Measurements from ENCODE around the gene AFF4.

Gene AFF4

DNA sequence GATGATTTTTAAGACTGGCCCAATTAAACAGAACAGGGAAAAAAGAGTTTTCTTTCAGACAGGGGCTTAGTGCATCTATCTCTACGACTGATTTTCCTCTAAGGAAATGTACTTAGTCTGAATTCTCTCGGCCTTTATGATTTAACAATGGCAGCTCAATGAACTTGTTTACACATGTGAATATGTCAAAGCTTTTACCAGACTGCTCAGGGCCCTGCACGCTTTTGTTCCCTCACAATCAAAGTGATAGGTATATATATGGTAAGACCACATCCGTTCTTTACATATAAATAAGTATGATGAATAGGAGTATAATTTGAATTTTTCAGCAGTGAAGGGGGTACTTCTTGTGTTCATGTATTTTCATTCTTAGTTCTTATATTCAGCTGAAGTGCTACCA, 62.4 kb downstream of the AFF4 start:
- Mint-ChIP-seq H3K27me3 (ENCODE audit: low read depth) (no peaks in the 10 kb centered on the region), H3K27ac (no peak overlapping the region), H3K4me1 (peaks cover 7% of the 10 kb centered on the region), H3K9me3 (no peaks in the 10 kb centered on the region), H3K36me3 (ENCODE audit: low read depth) (peaks cover 70% of the 10 kb centered on the region), H3K4me3 (no peak overlapping the region)
- no peak for TF ChIP-seq CTCF (IDR thresholded peaks at IDR 0.05; ENCODE audit: unreplicated experiment in 3 of 3)

DNA sequence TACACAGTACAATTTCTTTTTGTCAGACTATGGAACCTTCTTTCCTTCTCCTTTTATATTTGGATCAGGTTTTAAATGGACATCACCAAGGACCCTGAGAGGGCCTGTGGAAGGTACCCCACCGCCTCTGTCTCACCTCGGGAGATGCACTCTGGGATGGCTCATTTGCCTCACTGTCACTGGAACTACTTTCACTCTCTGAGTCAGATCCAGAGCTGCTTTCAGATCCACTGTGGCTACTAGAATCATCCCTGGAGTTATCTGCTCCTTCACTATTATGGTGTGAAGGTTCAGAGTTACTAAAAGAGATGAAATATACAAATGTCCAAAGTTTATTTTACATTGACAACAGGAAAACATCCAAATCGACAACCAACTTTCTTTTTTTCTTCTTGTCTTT, 65.3 kb downstream of the AFF4 start:
- H3K36me3 Mint-ChIP-seq (ENCODE audit: low read depth) = peaks cover 68% of the 10 kb centered on the region
- H3K27ac Mint-ChIP-seq = no peak overlapping the region
- no peak for TF ChIP-seq CTCF (IDR thresholded peaks at IDR 0.05; ENCODE audit: unreplicated experiment in 3 of 3)
- H3K4me3 Mint-ChIP-seq = no peak overlapping the region
- H3K9me3 Mint-ChIP-seq = no peaks in the 10 kb centered on the region
- no peaks in the 10 kb centered on the region for H3K27me3 Mint-ChIP-seq (ENCODE audit: low read depth)
- H3K4me1 Mint-ChIP-seq = no peaks in the 10 kb centered on the region

GRCh38 chr5:132896685-132897084, 66.7 kb downstream of the AFF4 start:
- Mint-ChIP-seq H3K27me3 (ENCODE audit: low read depth) (no peaks in the 10 kb centered on the region), H3K27ac (no peak overlapping the region), H3K4me1 (no peaks in the 10 kb centered on the region), H3K36me3 (ENCODE audit: low read depth) (peaks cover 78% of the 10 kb centered on the region), H3K4me3 (no peak overlapping the region), H3K9me3 (no peaks in the 10 kb centered on the region)
- no peak for TF ChIP-seq CTCF (IDR thresholded peaks at IDR 0.05; ENCODE audit: unreplicated experiment in 3 of 3)

DNA sequence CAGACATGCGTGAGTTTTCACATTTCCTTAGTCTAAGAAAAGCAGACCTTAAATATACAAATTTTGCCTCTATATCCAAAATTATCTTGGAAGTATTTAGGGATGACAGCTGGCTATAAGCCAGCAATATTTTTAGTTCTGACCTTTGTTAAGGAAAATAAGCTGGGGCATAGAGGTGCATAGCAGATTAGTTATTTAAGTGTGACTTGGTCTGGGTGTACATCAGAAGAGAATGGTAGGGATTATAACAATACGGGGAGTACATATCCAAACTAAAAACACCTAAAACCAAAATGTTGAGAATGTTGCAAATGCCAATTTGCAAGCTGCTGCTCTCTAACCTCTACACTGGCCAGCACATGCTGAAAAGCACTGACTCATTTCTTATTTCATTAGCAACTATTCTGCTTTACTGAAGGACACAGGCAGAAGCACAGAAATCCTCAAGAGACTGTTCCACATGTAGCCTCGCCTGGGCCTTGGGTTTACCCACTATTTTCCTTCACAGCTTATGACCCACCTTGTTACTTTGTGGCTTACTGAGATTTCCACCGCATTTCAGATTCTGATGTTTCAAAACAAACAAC, 67.6 kb downstream of the AFF4 start:
- Mint-ChIP-seq H3K4me1 (no peaks in the 10 kb centered on the region), H3K27me3 (ENCODE audit: low read depth) (no peaks in the 10 kb centered on the region), H3K9me3 (no peaks in the 10 kb centered on the region), H3K27ac (no peak overlapping the region), H3K4me3 (no peak overlapping the region), H3K36me3 (ENCODE audit: low read depth) (peaks cover 73% of the 10 kb centered on the region)
- no peak for TF ChIP-seq CTCF (IDR thresholded peaks at IDR 0.05; ENCODE audit: unreplicated experiment in 3 of 3)

GRCh38 chr5:132890817-132891216, 72.6 kb downstream of the AFF4 start:
- no peak overlapping the region for H3K4me3 Mint-ChIP-seq
- no peaks in the 10 kb centered on the region for H3K9me3 Mint-ChIP-seq
- no peaks in the 10 kb centered on the region for H3K4me1 Mint-ChIP-seq
- H3K36me3 Mint-ChIP-seq (ENCODE audit: low read depth) = peaks cover 78% of the 10 kb centered on the region
- no peaks in the 10 kb centered on the region for H3K27me3 Mint-ChIP-seq (ENCODE audit: low read depth)
- TF ChIP-seq CTCF (IDR thresholded peaks at IDR 0.05; ENCODE audit: unreplicated experiment in 3 of 3) = no peak
- no peak overlapping the region for H3K27ac Mint-ChIP-seq

- no peak for TF ChIP-seq CTCF (IDR thresholded peaks at IDR 0.05; ENCODE audit: unreplicated experiment in 3 of 3)
- no peaks in the 10 kb centered on the region for H3K27me3 Mint-ChIP-seq (ENCODE audit: low read depth)
- H3K36me3 Mint-ChIP-seq (ENCODE audit: low read depth) = peaks cover 80% of the 10 kb centered on the region
- no peaks in the 10 kb centered on the region for H3K9me3 Mint-ChIP-seq
- H3K27ac Mint-ChIP-seq = no peak overlapping the region
- no peaks in the 10 kb centered on the region for H3K4me1 Mint-ChIP-seq
- no peak overlapping the region for H3K4me3 Mint-ChIP-seq
These were observed 73.9 kb downstream of the AFF4 start for GRCh38 chr5:132889501-132889900.
